Endometrial microvascular endothelial cells (primary cell): ENCODE data around the gene WWOX. TPM values are rescaled to one million over a fixed set of nuclear protein-coding genes. Genes with fewer than 3 reads are reported as not detected.

Source experiments
- in situ Hi-C: cut with HindIII; loops from 2 replicates; pipeline ENCODE4 v1.10.0; 2017; ENCODE audit warnings: low sequenced_read_pairs, low pct_unique_long_range_greater_than_20kb; ENCODE audit errors: inconsistent ontology term
- total RNA-seq: library from RNA; depleted of rRNA; stranded (reverse); fragments of >200 nt; gene quantifications from one replicate; pipeline ENCODE4 v1.2.3, GENCODE V29; 2015; ENCODE audit errors: inconsistent ontology term

The WWOX gene
- total RNA-seq, 1 donor from 2014 or later: 6.4 TPM

- in situ Hi-C loops: no loop called here
Observed at GRCh38 chr16:78950768-78951167, 851.3 kb downstream of the WWOX start.

- in situ Hi-C loops: no loop called here
Observed at GRCh38 chr16:78952630-78953029, 853.2 kb downstream of the WWOX start.

- in situ Hi-C loops: no loop called here
Observed at GRCh38 chr16:78953526-78953925, 854.1 kb downstream of the WWOX start.

- in situ Hi-C loops: no loop called here
Observed at GRCh38 chr16:78955206-78955605, 855.8 kb downstream of the WWOX start.

- in situ Hi-C loops: no loop called here
Observed at GRCh38 chr16:78956859-78957258, 857.4 kb downstream of the WWOX start.

- in situ Hi-C loops: no loop called here
Observed at GRCh38 chr16:78957317-78958100, 858.1 kb downstream of the WWOX start.

- in situ Hi-C loops: no loop called here
Observed at GRCh38 chr16:78961464-78961863, 862.0 kb downstream of the WWOX start.

- in situ Hi-C loops: no loop called here
Observed at GRCh38 chr16:78962457-78962929, 863.0 kb downstream of the WWOX start.

- in situ Hi-C loops: no loop called here
Observed at GRCh38 chr16:78967948-78968347, 868.5 kb downstream of the WWOX start.

- in situ Hi-C loops: no loop called here
Observed at GRCh38 chr16:78969721-78970120, 870.3 kb downstream of the WWOX start.

- in situ Hi-C loops: no loop called here
Observed at GRCh38 chr16:78970650-78971049, 871.2 kb downstream of the WWOX start.

- in situ Hi-C loops: no loop called here
Observed at GRCh38 chr16:78972006-78972405, 872.6 kb downstream of the WWOX start.

- in situ Hi-C loops: no loop called here
Observed at GRCh38 chr16:78972986-78973385, 873.5 kb downstream of the WWOX start.

- in situ Hi-C loops: no loop called here
Observed at GRCh38 chr16:78976212-78976611, 876.8 kb downstream of the WWOX start.

GRCh38 chr16:78980825-78981224 lies 881.4 kb downstream of the WWOX start:
- in situ Hi-C loops: no loop called here

- in situ Hi-C loops: no loop called here
Observed at GRCh38 chr16:78982096-78982744, 882.8 kb downstream of the WWOX start.

GRCh38 chr16:78984324-78984723 lies 884.9 kb downstream of the WWOX start:
- in situ Hi-C loops: no loop called here

GRCh38 chr16:78984887-78985464 lies 885.5 kb downstream of the WWOX start:
- in situ Hi-C loops: no loop called here

GRCh38 chr16:78985716-78986605 lies 886.5 kb downstream of the WWOX start:
- in situ Hi-C loops: no loop called here
